Adipocyte (in vitro differentiated cells): ENCODE data around the gene KRT71.

Experiments
- DNase-seq: peaks from one replicate; pipeline ENCODE4 v3.0.0-alpha.2; 2015; ENCODE audit warnings: low read depth
- H3K27me3 ChIP-seq: replicated peaks from 2 replicates; pipeline ENCODE4 v1.7.0; 2013; ENCODE audit warnings: mild to moderate bottlenecking, low read length, moderate library complexity; ENCODE audit not compliant: control insufficient read depth, insufficient read depth
- H3K36me3 ChIP-seq: 2 replicates; pipeline ENCODE4 v1.7.0; 2013; ENCODE audit warnings: low read length, mild to moderate bottlenecking, moderate library complexity; ENCODE audit not compliant: control insufficient read depth, insufficient read depth, severe bottlenecking
- H3K4me1 ChIP-seq: 2 replicates; pipeline ENCODE4 v1.7.0; 2013; ENCODE audit warnings: mild to moderate bottlenecking, low read length, moderate library complexity; ENCODE audit not compliant: control insufficient read depth, insufficient read depth
- H3K4me3 ChIP-seq: 2 replicates; pipeline ENCODE4 v1.7.0; 2013; ENCODE audit warnings: mild to moderate bottlenecking, low read length, moderate library complexity
- H3K9ac ChIP-seq: 2 replicates; pipeline ENCODE4 v1.7.0; 2013; ENCODE audit warnings: mild to moderate bottlenecking, low read length, moderate library complexity
- H3K9me3 ChIP-seq: 2 replicates; pipeline ENCODE4 v1.7.0; 2013; ENCODE audit warnings: mild to moderate bottlenecking, low read length, moderate library complexity; ENCODE audit not compliant: control insufficient read depth

Gene KRT71

DNA sequence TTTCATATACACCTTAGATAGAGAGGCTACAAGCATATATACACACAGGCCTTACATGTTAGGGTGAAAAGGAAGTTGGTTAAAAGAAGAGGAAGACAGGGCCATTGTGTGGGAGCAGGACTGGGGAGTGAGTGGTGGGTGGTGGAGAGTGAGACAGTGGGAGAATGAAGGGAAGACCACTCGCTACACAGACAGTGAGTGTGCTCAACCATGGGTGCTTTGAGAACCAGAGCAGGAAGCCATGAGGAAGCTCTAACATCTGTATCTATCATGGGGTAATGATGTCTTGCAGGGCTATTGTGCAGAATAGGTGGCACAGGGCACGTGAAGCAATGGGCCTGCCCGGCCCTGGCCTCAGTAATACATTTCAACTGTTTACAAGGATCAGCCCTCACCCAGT, 32.1 kb upstream of the KRT71 start:
- Histone ChIP-seq H3K27me3 (peaks cover 43% of the 10 kb centered on the region), H3K4me1 (no peaks in the 10 kb centered on the region), H3K4me3 (no peak overlapping the region), H3K36me3 (no peaks in the 10 kb centered on the region), H3K9ac (no peak overlapping the region), H3K9me3 (no peaks in the 10 kb centered on the region)
- no peak for DNase-seq

DNA sequence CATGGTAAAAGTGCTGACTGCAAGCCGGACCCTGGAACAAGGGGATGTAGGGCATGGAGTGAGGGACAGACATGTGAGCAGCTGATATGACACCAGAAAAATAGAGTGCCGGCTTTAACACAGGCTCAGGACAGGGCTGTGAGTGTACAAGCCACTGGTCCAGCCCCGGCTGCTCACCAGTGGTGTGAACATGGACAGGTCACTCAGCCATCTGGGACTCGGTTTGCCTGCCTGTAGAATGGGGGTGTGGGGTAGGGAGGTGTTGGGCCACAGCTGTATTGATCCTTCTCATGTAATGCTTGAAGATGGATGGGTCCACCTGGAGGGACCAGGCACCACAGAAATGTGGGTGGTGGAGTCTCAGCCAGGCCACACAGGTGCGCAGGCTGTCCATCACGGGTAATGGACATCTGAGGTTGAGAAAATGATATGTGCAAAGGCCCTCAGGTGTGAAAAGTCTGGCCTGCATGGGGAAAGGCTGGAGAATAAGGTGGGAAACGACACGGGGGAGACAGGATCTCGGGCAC, 31.3 kb upstream of the KRT71 start:
- H3K9ac ChIP-seq, result no peak overlapping the region
- no peak for DNase-seq
- H3K27me3 ChIP-seq, result peaks cover 43% of the 10 kb centered on the region

DNA sequence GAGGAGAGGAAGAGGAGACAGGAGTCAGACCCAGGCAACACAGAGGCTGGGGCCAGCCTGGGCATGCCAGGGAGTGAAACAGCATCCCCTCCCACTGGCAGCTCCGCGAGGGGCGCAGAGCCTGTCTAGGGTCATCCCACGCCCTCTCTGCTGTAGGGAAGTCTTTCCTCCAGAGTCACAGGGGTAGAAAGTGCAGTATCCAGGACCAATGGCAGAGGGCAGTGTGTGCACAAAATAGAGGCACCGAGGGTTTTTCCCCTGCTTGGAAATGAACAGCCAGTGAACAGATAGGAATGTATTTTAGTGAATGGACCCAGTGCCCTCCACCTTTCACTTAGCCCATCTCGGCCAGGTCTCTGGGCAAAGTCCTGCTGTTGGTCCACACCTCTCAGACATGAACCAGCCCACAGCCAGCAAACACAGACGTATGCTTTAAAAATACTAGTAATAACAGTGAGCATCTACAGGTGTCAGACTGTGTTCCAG, 30.1 kb upstream of the KRT71 start:
- peaks cover 38% of the 10 kb centered on the region for H3K27me3 ChIP-seq
- DNase-seq, result peak; percentile 80
- H3K4me3 ChIP-seq, result no peak overlapping the region

More for the DNA sequence above, 31.3 kb upstream of the KRT71 start:
- Histone ChIP-seq H3K4me1 (no peaks in the 10 kb centered on the region), H3K9me3 (no peaks in the 10 kb centered on the region), H3K36me3 (no peaks in the 10 kb centered on the region), H3K4me3 (no peak overlapping the region)

DNA sequence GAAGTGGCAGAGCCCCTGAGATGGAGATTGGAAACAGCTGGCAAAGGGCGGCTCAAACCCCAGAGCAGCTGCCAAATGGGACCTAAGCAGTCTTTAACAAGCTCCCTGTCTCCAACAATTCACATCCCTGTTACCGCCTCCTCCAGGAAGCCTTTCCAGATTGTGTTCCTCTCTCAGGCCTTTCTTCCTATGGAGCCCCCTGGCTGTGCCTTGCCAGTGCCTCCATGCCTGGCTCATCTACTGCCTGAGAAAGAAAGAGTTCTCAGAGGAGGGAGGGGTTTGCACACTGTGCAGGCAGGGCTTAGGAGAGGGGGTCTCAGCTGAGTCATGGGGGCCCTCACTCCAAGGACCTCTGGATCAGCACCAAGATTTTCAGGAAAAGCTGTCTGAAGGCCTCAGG, 29.5 kb upstream of the KRT71 start:
- no peak overlapping the region for H3K4me3 ChIP-seq
- no peaks in the 10 kb centered on the region for H3K9me3 ChIP-seq
- no peak for DNase-seq
- no peak overlapping the region for H3K9ac ChIP-seq
- H3K36me3 ChIP-seq, result no peaks in the 10 kb centered on the region
- no peaks in the 10 kb centered on the region for H3K4me1 ChIP-seq
- H3K27me3 ChIP-seq, result peaks cover 36% of the 10 kb centered on the region

More for the DNA sequence above, 30.1 kb upstream of the KRT71 start:
- no peaks in the 10 kb centered on the region for H3K9me3 ChIP-seq
- no peaks in the 10 kb centered on the region for H3K4me1 ChIP-seq
- H3K9ac ChIP-seq, result no peak overlapping the region
- H3K36me3 ChIP-seq, result no peaks in the 10 kb centered on the region

DNA sequence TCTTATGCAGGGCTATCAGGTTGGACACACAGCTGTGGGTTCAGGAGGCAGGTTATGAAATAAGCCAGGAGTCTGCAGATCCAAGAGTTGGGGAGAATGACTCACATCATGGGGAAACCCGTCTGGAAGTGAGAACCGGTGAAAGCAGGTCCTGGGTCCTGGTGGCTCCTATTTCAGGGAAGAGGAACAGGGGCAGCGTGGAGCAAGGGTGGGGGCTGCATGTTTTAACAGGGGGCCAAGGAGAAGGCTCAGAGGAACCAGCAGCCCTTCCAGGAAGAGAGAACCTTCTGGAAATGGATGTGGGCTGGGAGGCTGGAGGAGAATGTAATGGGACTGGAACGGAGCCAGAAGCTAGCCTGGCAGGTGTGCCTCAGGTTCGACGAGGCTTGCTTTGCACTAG, 28.5 kb upstream of the KRT71 start:
- peak; percentile 15 for DNase-seq
- Histone ChIP-seq H3K36me3 (no peaks in the 10 kb centered on the region), H3K9me3 (no peaks in the 10 kb centered on the region), H3K4me1 (no peaks in the 10 kb centered on the region), H3K27me3 (peaks cover 30% of the 10 kb centered on the region), H3K4me3 (no peak overlapping the region), H3K9ac (no peak overlapping the region)

DNA sequence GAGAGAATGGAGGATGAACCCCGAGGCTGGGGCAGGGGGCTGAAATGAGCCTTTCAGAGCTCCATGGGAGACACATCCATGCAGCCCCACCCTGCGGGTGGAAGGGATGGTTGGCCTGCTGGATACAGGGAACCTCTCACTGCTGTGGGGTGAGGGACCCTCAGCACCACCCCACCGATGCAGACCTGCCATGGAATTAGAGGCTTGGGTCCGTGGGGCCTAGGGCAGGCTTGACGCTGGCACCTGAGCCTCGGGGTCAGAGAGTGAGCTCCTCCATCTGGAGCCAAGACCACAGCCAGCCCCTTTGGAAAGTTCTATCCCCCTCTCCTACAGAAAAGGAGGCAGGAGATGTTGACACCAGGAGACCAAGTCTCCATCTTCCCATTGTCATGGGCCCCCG, 28.1 kb upstream of the KRT71 start:
- Histone ChIP-seq H3K4me3 (no peak overlapping the region), H3K36me3 (no peaks in the 10 kb centered on the region), H3K9me3 (no peaks in the 10 kb centered on the region), H3K9ac (no peak overlapping the region), H3K27me3 (peaks cover 29% of the 10 kb centered on the region), H3K4me1 (no peaks in the 10 kb centered on the region)
- no peak for DNase-seq

DNA sequence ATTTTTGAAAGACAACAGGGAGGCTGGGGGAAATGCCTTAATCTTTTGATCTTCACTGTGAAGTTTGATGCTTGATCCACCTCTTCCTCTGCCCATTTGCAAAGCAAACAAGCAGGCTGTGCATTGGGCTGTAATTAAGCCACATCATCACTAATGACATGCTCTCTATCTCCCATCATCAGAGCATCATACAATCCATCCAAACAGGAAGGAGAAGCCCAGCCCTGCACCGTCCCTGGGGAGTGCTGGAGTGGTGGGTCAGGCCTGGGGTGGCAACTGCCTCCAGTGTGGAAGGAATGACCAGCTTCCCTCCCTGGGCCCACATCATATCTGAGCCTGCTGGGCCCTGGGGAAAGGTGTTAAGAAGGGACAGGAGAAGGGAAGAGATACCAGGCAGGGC, 27.6 kb upstream of the KRT71 start:
- Histone ChIP-seq H3K4me3 (no peak overlapping the region), H3K4me1 (no peaks in the 10 kb centered on the region), H3K9me3 (no peaks in the 10 kb centered on the region), H3K27me3 (peaks cover 34% of the 10 kb centered on the region), H3K9ac (no peak overlapping the region), H3K36me3 (no peaks in the 10 kb centered on the region)
- DNase-seq, result no peak

DNA sequence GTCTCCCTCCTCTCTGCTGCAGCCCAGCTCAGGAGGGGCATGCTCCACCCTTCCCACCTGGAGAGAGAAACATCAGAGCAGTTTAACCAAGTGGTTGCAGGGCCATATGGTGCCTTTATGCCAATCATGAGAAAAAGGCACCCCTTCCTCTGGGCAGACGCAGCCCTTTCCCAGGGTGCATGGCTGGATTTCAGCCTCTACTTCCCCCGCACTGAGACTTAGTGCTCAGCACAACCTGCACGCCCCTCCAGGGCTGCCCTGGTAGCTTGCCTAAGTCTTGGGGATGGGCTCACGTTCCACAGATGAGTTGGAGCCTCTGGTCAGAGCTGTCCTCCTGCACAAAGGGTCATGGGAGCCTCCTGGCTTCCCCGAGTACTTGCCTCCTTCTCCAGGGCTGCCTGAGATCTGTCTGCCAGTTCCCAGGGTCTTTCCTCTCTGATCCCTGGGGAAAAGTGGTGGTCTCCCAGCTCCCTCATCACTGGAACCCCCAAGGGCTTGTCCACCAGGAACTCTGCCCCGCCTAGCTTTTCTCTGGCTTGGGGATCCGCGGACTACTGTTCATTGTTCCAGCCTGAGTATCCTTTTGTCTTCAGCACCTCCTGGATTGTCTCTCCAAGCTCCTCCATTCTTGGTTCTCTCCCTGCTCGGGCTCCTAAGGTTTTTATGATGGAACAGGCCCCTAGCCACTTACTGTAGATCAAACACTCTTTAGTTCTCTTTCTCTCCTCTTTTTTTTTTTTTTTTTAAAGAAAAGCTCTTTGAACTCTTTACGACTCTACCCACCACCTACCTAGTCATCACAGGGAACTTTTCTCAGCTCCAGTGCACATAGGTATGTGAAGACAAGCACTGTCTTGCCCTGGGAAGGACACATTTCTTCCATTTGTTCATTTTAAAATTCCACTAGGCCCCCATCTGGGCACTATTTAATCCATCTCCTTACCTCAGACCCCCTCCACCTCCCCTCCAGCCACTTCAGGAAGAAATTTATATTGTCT, 26.8 kb upstream of the KRT71 start:
- H3K4me3 ChIP-seq, result no peak overlapping the region
- peaks cover 39% of the 10 kb centered on the region for H3K27me3 ChIP-seq
- no peak for DNase-seq
- no peaks in the 10 kb centered on the region for H3K9me3 ChIP-seq
- H3K4me1 ChIP-seq, result no peaks in the 10 kb centered on the region
- H3K36me3 ChIP-seq, result no peaks in the 10 kb centered on the region
- H3K9ac ChIP-seq, result no peak overlapping the region

DNA sequence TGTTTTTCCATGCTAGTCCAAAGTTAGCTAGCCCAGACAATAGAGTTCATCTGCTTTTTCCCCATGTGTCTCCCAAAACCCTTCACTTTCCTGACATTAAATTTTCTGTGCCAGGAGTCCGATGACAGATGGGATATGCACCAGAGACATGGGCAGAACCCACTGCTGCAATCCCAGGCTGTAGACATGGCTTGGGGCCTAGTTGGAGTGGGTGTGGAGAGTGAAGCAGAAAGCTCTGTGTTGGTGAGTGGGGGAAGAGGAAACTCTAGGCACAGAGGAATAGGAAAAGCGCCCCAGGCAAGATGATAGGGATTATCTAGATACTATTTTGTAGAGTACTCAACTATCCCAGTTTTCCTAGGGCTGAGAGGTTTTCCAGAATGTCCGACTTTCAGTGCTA, 25.5 kb upstream of the KRT71 start:
- no peaks in the 10 kb centered on the region for H3K4me1 ChIP-seq
- H3K9me3 ChIP-seq, result no peaks in the 10 kb centered on the region
- no peaks in the 10 kb centered on the region for H3K36me3 ChIP-seq
- no peak overlapping the region for H3K9ac ChIP-seq
- H3K4me3 ChIP-seq, result no peak overlapping the region
- H3K27me3 ChIP-seq, result peaks cover 49% of the 10 kb centered on the region
- DNase-seq, result no peak

DNA sequence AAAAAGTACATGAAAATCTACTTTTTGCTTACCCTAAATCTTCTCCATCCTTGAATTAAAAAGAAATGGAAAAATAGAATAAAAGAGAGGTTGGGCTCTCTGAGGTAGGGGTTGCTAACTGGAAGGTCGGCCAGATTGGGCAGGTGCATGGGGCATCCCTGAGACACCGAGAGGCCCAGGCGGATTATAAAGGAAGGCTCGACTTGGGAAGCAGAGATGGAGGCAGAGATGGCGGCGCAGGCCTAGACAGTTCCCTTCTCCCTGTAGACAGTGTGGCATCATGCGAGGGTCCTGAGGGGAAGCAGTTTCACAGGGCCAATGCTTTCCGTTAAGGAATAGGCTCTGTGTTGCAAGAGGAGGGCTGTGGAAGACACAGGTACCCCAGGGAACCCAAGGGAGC, 24.4 kb upstream of the KRT71 start:
- no peaks in the 10 kb centered on the region for H3K36me3 ChIP-seq
- no peak overlapping the region for H3K9ac ChIP-seq
- peaks cover 56% of the 10 kb centered on the region for H3K27me3 ChIP-seq
- H3K4me3 ChIP-seq, result no peak overlapping the region
- no peak for DNase-seq
- no peaks in the 10 kb centered on the region for H3K4me1 ChIP-seq
- no peaks in the 10 kb centered on the region for H3K9me3 ChIP-seq

DNA sequence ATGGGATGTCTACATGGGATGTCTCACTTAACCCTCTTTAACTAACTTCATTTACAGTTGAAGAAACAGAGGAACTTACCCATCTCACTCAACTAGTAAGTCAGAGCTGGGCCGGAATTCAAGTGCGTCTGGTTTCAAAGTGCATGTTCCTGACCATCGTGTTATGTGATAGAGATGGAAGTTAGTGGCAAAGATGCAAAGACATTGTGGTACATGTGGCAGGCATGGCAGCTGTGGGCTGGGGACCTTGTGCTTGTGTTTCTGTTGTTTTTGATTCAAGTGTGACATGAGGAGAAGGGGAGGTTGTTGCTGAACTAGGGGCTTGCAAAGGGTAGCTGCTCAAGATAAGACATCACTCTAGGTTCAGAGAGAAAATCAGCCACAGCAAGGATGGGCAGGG, 23.0 kb upstream of the KRT71 start:
- Histone ChIP-seq H3K4me3 (no peak overlapping the region), H3K9ac (no peak overlapping the region), H3K27me3 (peaks cover 69% of the 10 kb centered on the region), H3K9me3 (no peaks in the 10 kb centered on the region), H3K36me3 (no peaks in the 10 kb centered on the region), H3K4me1 (no peaks in the 10 kb centered on the region)
- no peak for DNase-seq
